B cell (primary cell): ENCODE data around the gene PRKCA. TPM values are rescaled to one million over a fixed set of nuclear protein-coding genes. Genes with fewer than 3 reads are reported as not detected.
A peak's percentile ranks its signal among the peaks of the same experiment; 100 is the strongest.

Experiments used
- ATAC-seq: fragments of 200-7000 bp; cut with Tn5 transposase; one replicate; pipeline ENCODE4 v1.10.0; 2021; ENCODE audit warnings: low read depth, mild to moderate bottlenecking, moderate number of reproducible peaks, moderate library complexity
- CTCF ChIA-PET: fragments of 350-600 bp; sonication (Branson Sonifier 250); formaldehyde crosslinking; loops from one replicate; lab custom pipeline; 2021; ENCODE audit warnings: antibody characterized with exemption, inconsistent platforms; lab: Charles Lee
- POLR2A ChIA-PET: fragments of 350-600 bp; sonication (Branson Sonifier 250); formaldehyde crosslinking; loops from one replicate; lab custom pipeline; 2021; ENCODE audit warnings: antibody characterized with exemption; lab: Charles Lee
- DNase-seq: peaks from one replicate; pipeline ENCODE4 v3.0.0; 2013
- H2AFZ ChIP-seq: 2 replicates; pipeline ENCODE4 v1.6.1; 2012; ENCODE audit warnings: mild to moderate bottlenecking, low read depth, low read length; ENCODE audit not compliant: insufficient read depth, poor library complexity, severe bottlenecking
- H3K27ac ChIP-seq, 2 donors: 1 replicate in 1 of 2; 2 replicates in 1 of 2; pipeline ENCODE4 v1.5.1; 2012 to 2013; ENCODE audit warnings: low read length in 2 of 2, mild to moderate bottlenecking in 2 of 2, moderate library complexity in 1 of 2
- H3K27me3 ChIP-seq, 4 experiments: fragments of 200-600 bp in 1 of 4; sonication (generic) in 1 of 4; replicated peaks in 1 of 4; 1 replicate in 2 of 4; 2 replicates in 2 of 4; pipeline versions ENCODE4 v1.6.1 to v1.7.0; 2013 to 2016; ENCODE audit warnings: low read length in 3 of 4, mild to moderate bottlenecking in 2 of 4, mixed read lengths in 1 of 4, moderate library complexity in 1 of 4; ENCODE audit not compliant: insufficient read depth in 4 of 4, control insufficient read depth in 3 of 4; ENCODE audit errors: control extremely low read depth in 1 of 4
- H3K36me3 ChIP-seq, 2 experiments: replicated peaks in 1 of 2; 1 replicate in 1 of 2; 2 replicates in 1 of 2; pipeline versions ENCODE4 v1.6.1 to v1.7.1; 2013; ENCODE audit warnings: low read length in 1 of 2; ENCODE audit not compliant: insufficient read depth in 2 of 2, control insufficient read depth in 1 of 2; ENCODE audit errors: control extremely low read depth in 1 of 2, extremely low read depth in 1 of 2
- H3K4me1 ChIP-seq, 2 donors: fragments of 200-600 bp in 1 of 2; sonication (generic) in 1 of 2; 1 replicate in 1 of 2; 2 replicates in 1 of 2; pipeline versions ENCODE4 v1.5.1 to v1.6.1; 2013 to 2017; ENCODE audit warnings: low read length in 2 of 2; ENCODE audit not compliant: control insufficient read depth in 2 of 2, insufficient read depth in 2 of 2
- H3K4me2 ChIP-seq: replicated peaks from 2 replicates; pipeline ENCODE3; 2012; ENCODE audit warnings: mild to moderate bottlenecking, low read depth, low read length; ENCODE audit not compliant: poor library complexity, severe bottlenecking
- H3K4me3 ChIP-seq, 5 experiments: fragments of 200-600 bp in 1 of 5; sonication (generic) in 1 of 5; 1 replicate in 3 of 5; 2 replicates in 2 of 5; pipeline versions ENCODE4 v1.5.1 to v1.7.0; 2011 to 2016; ENCODE audit warnings: low read length in 4 of 5, mild to moderate bottlenecking in 4 of 5, low read depth in 2 of 5, control low read depth in 1 of 5, moderate library complexity in 1 of 5; ENCODE audit not compliant: insufficient read depth in 1 of 5; ENCODE audit errors: control extremely low read depth in 1 of 5, extremely low read depth in 1 of 5
- H3K79me2 ChIP-seq: fragments of 200-600 bp; sonication (generic); one replicate; pipeline ENCODE4 v1.6.0; 2016; ENCODE audit warnings: low read length; ENCODE audit not compliant: control insufficient read depth, insufficient read depth
- H3K9ac ChIP-seq: fragments of 200-600 bp; sonication (generic); 2 replicates; pipeline ENCODE4 v1.6.1; 2017; ENCODE audit warnings: mild to moderate bottlenecking, low read length, moderate library complexity
- H3K9me3 ChIP-seq, 3 donors: one replicate each; pipeline versions ENCODE4 v1.6.1 to v1.7.1; 2013; ENCODE audit warnings: low read length in 2 of 3; ENCODE audit not compliant: control insufficient read depth in 2 of 3, insufficient read depth in 1 of 3; ENCODE audit errors: control extremely low read depth in 1 of 3
- H4K20me1 ChIP-seq: 2 replicates; pipeline ENCODE4 v1.6.0; 2012; ENCODE audit warnings: mild to moderate bottlenecking, low read length; ENCODE audit not compliant: insufficient read depth, control insufficient read depth, poor library complexity, severe bottlenecking
- H3K27ac Mint-ChIP-seq: one replicate; pipeline ENCODE4 v1.8.0; 2021; ENCODE audit warnings: mixed read lengths
- H3K27me3 Mint-ChIP-seq: one replicate; pipeline ENCODE4 v1.8.0; 2021; ENCODE audit warnings: mixed read lengths
- H3K4me1 Mint-ChIP-seq: one replicate; pipeline ENCODE4 v1.8.0; 2021; ENCODE audit warnings: mixed read lengths
- H3K4me3 Mint-ChIP-seq: one replicate; pipeline ENCODE4 v1.8.0; 2021; ENCODE audit warnings: mixed read lengths
- H3K9me3 Mint-ChIP-seq: one replicate; pipeline ENCODE4 v1.8.0; 2022; ENCODE audit warnings: mixed read lengths; ENCODE audit not compliant: insufficient read depth
- CTCF ChIP-seq: fragments of 200-600 bp; IDR thresholded peaks from one replicate; pipeline ENCODE4 v1.8.0; 2022; ENCODE audit warnings: antibody characterized with exemption, mild to moderate bottlenecking
- EZH2 ChIP-seq: IDR thresholded peaks from 2 replicates; pipeline ENCODE4 v1.6.1; 2012; ENCODE audit warnings: borderline replicate concordance, low read depth, mild to moderate bottlenecking, moderate library complexity, low read length; ENCODE audit not compliant: insufficient read depth, poor library complexity, severe bottlenecking
- WGBS: methylation state at CpG from one replicate; pipeline ENCODE4 v1.1.5; 2013; ENCODE audit warnings: missing lambda C conversion rate; ENCODE audit not compliant: insufficient coverage; 5-methylcytosine and 5-hydroxymethylcytosine counted together
- intact Hi-C: fragments of 100-400 bp; cut with micrococcal nuclease; formaldehyde crosslinking; loops from one replicate; pipeline ENCODE4 v1.10.0; 2022
- polyA plus RNA-seq: library from polyadenylated mRNA; depleted of rRNA; stranded (reverse); fragments of >200 nt; gene quantifications from 2 replicates; pipeline ENCODE4 v1.2.3, GENCODE V29; 2012
- total RNA-seq, 2 donors: library from RNA; stranded (reverse); fragments of 120-200 nt in 1 of 2; gene quantifications; 1 replicate in 1 of 2; 2 replicates in 1 of 2; pipeline versions ENCODE4 v1.2.3 to v1.2.4, GENCODE V29; 2013 to 2022

Gene PRKCA
- total and polyA plus RNA-seq, 2 donors (not counting 1 experiment from before 2014, with no cell fraction given) = 0.33 to 7.7 TPM

- Mint-ChIP-seq H3K4me1 (peaks cover 2% of the 10 kb centered on the region), H3K9me3 (no peaks in the 10 kb centered on the region), H3K4me3 (no peak overlapping the region), H3K27me3 (no peaks in the 10 kb centered on the region), H3K27ac (no peak overlapping the region)
- POLR2A ChIA-PET = no interaction called here
- peak; percentile 68 for TF ChIP-seq CTCF
- TF ChIP-seq EZH2 = no peak
- Histone ChIP-seq H3K4me3 (no peak overlapping the region), H3K36me3 (no peaks in the 10 kb centered on the region), H3K79me2 (no peaks in the 10 kb centered on the region), H3K27ac (no peak overlapping the region), H3K9me3 (no peaks in the 10 kb centered on the region), H4K20me1 (no peaks in the 10 kb centered on the region), H3K4me1 (no peaks in the 10 kb centered on the region), H3K9ac (no peak overlapping the region), H2AFZ (peak overlapping the region; percentile 8), H3K27me3 (no peaks in the 10 kb centered on the region), H3K4me2 (no peak overlapping the region)
- ATAC-seq (no peak), DNase-seq (peak; percentile 51)
- CTCF ChIA-PET = interaction anchor here (0.9 to 2.0 kb wide), 2 partner anchors 312 to 314 kb away, joined by 3 to 10 read pairs; no protein-coding TSS in a partner anchor
- no CpG with 5 or more reads among the region's 4 CpGs for WGBS
- intact Hi-C loops = no loop called here
Measured at GRCh38 chr17:66255112-66255511, 47.3 kb upstream of the PRKCA start.

GRCh38 chr17:66255527-66255971 is 46.9 kb upstream of the PRKCA start:
- H3K36me3 ChIP-seq = no peaks in the 10 kb centered on the region
- DNase-seq = no peak
- H3K4me2 ChIP-seq = no peak overlapping the region
- no peak for TF ChIP-seq EZH2
- TF ChIP-seq CTCF = no peak
- H3K27me3 ChIP-seq = no peaks in the 10 kb centered on the region
- peaks cover 2% of the 10 kb centered on the region for H3K4me1 Mint-ChIP-seq
- POLR2A ChIA-PET = no interaction called here
- H3K27ac Mint-ChIP-seq = no peak overlapping the region
- H3K27me3 Mint-ChIP-seq = no peaks in the 10 kb centered on the region
- H3K4me3 ChIP-seq = no peak overlapping the region
- intact Hi-C loops = no loop called here
- H3K9me3 ChIP-seq = no peaks in the 10 kb centered on the region
- CTCF ChIA-PET = interaction anchor here (2.0 kb wide), 1 partner anchor 312 kb away, joined by 10 read pairs; no protein-coding TSS in a partner anchor
- no peak overlapping the region for H3K27ac ChIP-seq
- WGBS = 89% methylated on average over 1 of the region's 3 CpGs
- no peaks in the 10 kb centered on the region for H3K9me3 Mint-ChIP-seq
- H3K9ac ChIP-seq = no peak overlapping the region
- H3K79me2 ChIP-seq = no peaks in the 10 kb centered on the region
- H3K4me1 ChIP-seq = no peaks in the 10 kb centered on the region
- ATAC-seq = no peak
- no peaks in the 10 kb centered on the region for H4K20me1 ChIP-seq
- H2AFZ ChIP-seq = peak overlapping the region; percentile 8
- no peak overlapping the region for H3K4me3 Mint-ChIP-seq
